NCI-H2171 (cell line): ENCODE results near the gene MS4A6A.
"Not testable (repeated sequence)": the region's sequence is repeated elsewhere in the genome, so short reads cannot be mapped to it uniquely, and the experiment has no call there.

Source experiments
- DNase-seq: peaks from one replicate; lab custom pipeline; 2025; lab: John Stamatoyannopoulos, UW

Gene MS4A6A

DNA sequence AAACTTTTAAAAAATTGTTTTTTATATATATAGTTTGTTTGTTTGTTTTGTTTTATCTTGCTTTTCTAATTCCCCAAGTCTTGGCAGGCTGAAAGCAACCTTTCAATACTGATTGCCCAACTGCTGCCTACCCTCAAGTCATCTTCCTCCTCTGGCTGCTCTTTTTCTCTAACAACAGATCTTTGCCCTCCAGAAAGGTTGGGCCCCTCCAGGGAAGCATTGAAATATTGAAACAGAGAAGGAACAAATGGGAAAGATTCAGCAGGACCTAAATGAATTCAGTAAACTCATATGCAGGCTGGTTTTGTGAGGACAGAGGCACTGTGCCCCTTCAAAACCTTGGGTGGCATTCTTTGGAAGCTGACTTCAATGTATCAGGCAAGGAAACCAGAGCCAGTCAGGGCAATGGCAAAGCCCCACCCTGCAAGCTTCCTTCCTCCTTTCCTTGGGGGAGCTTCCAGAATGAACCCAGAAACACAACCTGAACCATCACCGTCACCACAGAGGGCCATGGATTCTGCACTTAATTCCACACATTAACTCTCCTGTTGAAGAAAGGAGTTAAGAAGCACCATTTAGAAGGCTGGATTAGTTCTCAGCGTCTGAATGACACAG, 815 bp upstream of the MS4A6A start:
- DNase-seq = no peak

DNA sequence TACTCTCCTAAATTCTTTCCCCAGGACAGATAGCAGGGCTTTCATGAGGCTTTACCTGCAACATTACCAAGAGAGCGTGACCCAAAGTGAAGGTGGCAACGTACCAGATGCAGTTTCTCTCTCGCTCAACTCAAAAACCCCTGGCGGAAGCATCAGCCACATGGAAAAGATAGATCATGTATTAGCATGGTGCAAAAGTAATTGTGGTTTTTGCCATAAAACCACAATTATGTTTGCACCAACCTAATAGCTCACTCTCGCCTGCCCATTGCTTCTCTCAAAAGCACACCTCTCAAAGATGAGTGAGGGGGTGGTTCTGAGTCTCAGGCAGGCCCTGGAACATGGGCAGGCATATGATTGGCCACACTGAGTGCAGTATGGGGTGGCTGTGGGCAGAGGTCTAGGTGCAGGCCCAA, 7.0 kb downstream of the MS4A6A start:
- DNase-seq = no peak

DNA sequence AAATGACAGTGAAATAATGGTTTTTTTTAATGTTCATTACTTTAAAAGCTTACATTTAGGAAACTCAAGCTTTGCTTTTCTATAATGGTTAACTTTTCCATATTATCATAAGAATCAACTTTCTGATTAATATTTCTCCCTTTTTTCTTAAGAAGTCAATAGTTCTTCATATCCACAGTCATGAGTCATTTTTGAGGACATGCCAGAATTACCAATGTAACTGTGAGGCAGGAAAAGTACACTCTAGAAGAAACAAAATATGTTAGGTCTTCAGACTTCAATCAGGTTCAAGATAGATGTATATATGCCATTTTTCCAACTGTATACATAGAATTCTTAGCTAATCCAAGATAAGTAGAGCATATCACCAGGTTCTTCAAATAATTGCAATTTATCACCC, 10.9 kb downstream of the MS4A6A start:
- no peak for DNase-seq

DNA sequence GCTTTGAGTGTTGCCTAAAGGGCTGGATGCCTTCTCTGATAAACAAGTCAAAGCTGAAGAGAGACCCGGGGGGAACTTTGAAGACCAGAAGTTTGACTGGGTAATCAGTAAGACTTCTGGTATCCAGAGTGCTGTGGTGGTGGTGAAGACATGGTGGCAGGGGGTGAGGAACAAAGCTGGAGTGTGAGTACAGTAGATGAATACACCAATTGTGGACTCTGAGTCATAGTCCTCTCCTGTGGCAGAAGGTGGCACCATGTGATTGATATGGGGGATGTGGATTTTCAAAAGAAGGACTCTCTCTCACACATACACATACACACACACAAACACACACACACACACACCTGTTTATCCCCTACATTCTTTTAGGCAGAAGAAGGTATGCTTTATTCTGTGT, 12.3 kb downstream of the MS4A6A start:
- no peak for DNase-seq

DNA sequence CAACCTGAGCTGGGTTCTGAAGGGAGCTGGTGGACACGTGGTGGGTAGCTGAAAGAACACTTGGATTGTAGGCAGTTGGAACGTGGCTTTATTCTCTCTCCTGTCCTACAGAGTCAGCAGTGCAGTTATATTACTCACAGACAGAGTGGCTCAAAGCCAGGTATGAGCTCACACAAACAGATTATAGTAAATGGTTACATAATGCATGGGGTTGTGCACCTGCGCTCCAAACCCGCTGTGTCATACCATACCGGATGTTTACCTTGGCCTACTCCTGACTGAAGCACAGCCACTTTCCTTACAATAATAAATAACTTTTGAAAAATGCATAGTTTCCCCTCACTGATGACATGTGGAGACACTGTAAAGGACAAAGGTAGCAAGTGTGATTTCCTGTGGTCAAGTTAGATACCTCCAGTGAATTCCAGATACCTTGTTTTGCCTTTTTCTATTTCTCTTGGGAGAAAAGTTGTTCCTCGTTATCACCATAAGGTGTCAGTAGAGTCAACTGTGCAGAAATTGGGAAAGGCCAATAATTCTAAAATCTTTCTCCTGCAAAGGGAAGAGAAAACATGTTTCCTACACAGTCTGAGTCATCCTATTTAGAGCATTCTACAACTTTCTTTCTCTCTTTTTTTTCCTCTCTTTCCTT, 13.5 kb downstream of the MS4A6A start:
- no peak for DNase-seq

DNA sequence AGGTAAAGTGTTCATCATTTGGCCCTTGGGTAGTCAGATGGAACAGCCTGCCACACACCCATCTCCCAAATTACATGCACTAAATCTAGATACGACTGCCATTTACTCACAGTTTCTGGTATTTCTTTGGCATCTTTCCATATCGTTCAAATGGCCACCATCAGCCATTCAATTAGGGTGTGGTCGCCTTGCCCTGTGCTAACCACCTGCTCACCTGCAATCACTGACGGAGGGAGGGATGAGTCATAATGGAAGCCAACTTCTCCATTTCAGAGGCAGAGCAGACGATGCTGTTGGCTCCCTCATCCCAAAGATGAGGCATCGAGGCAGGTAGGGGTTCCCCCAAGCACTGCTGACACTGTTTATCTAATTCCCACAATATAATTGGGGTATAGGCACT, 14.6 kb downstream of the MS4A6A start:
- DNase-seq = no peak

DNA sequence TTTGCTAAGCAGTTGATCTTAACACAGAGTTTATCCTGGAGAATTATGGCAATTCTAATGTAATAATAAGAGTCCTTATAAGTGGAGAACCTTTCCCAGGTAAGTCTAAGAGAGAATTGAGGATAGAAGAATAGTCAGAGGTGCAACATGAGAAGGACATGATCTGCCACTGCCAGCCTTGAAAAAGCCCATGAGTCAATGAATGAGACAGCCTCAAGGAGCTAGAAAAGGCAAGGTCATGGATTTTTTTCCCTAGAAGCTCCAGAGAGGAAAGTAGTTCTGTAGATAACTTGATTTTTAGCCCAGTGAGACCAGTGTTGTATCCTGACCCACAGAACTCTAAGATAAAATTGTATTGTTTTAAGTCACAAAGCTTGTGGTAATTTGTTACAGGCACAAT, 16.9 kb downstream of the MS4A6A start:
- no peak for DNase-seq

DNA sequence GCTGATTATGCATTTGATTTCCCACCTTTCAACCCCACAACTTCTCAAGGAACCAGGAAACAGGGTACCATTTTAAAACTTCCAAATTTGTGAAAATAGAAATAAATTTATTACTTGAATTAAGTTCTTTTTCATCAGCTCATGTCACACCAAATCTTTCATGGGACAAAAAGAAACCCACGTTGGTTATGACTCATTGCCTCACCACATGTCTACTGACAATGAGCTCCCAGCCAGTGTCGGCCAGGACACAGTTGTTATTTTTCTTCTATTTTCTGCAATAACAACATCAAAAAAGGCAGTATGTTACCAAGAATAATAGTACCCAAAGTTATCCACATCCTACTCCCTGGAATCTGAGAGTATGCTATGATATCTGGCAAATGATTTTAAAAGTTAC, 17.3 kb downstream of the MS4A6A start:
- no peak for DNase-seq

DNA sequence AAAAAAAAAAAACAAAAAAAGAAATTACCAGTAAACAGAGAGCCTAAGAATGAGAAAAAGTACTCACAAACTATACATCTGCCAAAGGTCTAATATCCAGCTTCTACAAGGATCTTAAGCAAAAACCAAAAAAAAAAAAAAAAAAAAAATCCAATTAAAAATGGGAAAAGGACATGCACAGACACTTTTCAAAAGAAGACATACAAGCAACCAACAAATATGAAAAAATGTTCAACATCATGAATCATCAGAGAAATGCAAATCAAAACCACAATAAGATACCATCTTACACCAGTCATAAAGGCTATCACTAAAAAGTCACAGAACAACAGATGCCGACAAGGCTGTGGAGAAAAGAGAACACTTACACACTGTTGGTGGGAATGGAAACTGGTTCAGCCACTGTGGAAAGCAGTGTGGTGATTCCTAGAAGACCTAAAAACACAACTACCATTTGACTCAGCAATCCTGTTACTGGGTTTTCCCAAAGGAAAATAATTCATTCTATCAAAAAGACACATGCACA, 18.3 kb downstream of the MS4A6A start:
- DNase-seq = no peak

DNA sequence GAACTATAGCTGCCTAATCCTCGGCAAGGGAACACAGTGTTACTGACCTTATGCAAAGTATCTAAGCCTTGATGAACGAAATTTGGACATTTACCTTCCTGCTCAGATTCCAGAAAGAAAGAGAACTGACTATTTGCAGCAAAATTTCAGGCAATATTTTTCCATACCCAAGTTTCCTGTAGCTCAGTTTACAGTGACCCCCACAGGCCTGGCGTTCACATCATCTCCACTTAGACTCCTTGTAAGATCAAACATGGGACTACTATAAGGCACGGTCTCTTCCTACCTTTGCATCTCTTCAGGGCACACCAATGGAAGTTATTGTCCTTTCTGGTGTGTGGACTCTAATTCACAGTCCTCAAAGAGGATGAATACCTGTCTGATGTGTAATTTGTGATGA, 21.1 kb downstream of the MS4A6A start:
- DNase-seq = no peak

DNA sequence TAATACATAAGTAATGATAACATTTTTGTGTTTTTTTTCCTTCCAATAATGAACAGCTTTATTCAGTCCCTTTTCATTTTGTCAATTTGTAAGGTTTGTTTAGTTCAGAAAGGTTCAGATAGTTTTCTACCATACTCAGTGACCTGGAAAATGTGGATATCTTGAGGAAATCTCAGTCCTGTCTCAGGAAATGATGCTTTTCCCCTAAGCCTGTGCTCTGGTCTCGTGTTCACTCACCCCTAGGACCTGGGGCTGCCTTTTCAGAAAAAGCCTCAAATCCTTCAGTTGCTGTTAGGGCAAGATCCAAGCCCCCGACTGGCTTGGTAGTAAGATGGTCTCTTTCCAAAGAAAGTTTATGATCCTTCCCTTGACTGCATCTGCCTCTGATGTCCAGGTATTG, 21.8 kb downstream of the MS4A6A start:
- DNase-seq = no peak

DNA sequence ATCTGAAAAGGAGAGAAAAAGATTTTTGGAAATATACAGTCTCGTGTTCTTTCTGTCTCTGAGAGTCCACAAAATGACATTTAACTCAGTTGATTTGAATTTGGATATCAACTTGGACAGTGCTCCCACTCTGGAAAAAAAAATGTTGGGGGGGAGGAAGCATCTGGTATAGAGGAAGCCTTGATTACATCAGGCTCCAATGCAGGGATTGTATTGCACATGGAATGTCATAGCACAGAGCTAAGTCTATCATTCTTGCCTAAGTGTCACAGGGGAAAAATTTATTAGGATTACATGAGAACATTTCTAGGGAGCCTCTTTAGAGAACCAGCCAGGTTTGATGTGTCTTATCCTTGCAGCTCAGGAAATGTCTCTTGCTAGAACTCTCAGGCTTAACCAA, 23.0 kb downstream of the MS4A6A start:
- DNase-seq = no peak

DNA sequence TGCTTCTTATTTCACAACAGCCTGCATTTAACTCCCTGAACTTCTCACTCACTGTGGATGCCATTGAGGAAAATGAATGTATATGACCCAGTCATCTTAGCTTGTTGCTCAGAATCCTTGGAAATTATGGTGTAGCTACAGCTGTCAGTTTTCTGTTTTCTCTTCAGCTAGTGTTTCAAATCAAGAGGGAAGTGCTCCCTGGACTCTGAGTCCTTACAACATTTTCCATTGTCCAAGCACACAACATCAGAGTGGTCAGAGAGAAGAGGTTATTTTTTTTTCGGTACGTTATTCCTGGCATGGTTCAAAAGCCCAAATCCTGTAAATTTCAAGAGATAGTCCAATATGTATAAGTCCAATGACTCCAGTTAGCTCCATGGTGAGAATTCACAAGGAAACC, 23.6 kb downstream of the MS4A6A start:
- DNase-seq = no peak

DNA sequence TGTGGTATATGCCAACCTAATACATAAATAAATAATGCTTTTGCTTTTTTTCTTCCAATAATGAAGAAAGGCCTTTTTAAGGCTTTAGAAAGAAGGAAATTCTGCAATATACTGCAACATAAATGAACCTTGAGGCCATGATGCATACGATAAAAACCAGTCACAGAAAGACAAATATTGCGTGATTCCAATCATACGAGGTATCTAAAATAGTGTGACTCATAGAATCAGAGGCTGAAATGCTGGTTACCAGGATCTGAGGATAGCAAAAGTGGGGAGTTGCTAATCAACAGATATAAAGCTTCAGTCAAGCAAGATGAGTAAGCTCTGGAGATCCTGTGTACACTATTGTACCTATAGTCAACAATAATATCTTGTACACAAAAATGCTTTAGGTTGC, 24.2 kb downstream of the MS4A6A start:
- no peak for DNase-seq

DNA sequence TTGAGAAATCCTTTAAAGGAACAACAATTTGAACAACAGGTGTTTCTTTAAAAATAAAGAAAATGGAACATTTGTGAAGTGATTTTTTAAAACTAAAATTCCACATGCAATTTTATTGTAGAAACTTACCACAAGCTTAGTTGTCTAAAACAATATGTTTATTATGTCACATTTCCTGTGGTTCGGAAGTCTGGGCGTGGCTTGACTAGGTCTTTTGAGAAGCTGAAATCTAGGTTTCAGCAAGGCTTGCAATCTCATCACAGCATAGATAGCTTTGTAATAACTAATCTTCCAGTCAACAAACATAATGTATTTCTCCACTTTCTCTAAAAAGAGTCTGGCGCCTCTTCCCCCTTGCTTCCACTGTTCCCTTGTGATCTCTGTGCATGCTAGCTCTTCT, 27.0 kb downstream of the MS4A6A start:
- DNase-seq = no peak

DNA sequence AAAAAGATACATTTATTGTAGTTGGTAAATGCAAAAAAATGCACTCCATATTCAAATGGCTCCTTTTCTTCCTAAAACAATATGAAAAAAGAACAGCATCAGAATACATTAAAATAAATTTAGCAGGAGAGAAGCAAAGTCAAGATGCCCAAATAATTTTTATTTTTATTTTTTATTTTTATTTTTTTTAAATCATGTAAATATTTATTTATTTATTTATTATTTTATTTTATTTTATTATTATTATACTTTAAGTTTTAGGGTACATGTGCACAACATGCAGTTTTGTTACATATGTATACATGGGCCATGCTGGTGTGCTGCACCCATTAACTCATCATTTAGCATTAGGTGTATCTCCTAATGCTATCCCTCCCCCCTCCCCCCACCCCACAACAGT, 30.2 kb downstream of the MS4A6A start:
- DNase-seq = not testable (repeated sequence)

DNA sequence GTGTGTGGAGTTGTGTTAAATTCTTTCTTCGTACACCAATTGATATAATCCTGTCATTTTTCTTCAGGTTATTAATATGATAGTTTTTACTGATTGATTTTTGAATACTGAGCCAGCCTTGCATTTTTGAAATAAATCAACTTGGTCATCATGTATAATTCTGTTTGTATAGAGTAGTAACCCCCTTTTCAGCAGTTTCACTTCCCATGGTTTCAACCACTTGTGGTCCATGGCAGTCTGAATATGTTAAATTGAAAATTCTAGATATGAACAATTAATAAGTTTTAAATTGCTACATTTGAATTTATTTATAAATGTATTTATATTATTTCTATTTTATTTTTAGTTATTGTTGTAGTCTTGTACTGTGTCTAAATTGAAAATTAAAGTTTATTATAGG, 32.6 kb downstream of the MS4A6A start:
- DNase-seq = no peak

DNA sequence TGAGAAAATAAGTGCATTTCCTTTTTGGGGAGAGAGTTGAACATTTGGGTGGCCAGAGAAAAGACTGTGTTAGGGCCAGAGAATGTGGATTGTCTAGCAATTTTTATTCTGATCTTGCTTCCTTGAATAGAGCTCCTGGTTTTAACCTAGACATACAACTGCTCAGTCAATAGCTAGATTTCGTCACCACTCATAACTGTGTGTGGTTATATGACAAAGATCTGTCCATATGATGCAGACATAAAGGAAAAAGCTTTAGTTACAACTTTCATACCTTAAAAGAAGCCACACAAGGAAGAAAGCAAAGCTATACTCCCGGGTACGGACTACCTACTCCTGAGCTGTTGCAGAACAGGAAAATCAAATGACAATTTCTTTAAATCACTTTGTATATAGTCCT, 37.2 kb downstream of the MS4A6A start:
- no peak for DNase-seq

DNA sequence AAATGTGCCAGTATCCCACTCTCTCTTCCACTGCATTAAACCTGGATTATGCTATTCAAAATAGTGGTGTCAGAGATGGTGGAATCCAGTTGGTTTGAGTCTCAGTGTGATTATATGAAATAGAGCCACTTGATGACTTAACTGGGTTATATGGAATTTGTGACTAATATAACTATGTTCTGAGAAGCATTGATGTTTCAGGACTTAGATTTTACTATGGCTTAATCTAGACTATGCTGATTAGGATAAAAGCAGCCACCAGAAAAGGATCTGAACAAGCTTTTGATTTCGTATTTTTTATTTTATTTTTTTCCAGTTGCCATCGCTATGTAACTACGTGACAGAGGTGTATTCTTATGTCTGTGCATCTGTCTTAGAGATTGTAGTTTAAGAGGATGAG, 39.1 kb downstream of the MS4A6A start:
- DNase-seq = no peak

DNA sequence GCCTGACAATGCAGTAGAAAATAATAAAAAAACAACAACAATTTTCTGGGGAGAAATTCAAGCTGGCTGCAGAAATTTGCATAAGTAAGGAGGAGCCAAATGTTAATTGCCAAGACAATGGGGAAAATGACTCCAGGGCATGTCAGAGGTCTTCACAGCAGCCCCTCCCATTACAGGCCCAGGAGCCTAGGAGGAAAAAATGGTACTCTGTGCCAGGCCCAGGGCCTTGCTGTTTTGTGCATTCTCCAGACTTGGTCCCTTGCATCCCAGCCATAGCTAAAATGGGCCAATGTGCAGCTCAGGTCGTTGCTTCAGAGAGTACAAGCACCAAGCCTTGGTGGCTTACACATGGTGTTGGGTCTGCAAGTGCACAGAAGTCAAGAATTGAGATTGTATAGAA, 49.0 kb downstream of the MS4A6A start:
- DNase-seq = no peak

DNA sequence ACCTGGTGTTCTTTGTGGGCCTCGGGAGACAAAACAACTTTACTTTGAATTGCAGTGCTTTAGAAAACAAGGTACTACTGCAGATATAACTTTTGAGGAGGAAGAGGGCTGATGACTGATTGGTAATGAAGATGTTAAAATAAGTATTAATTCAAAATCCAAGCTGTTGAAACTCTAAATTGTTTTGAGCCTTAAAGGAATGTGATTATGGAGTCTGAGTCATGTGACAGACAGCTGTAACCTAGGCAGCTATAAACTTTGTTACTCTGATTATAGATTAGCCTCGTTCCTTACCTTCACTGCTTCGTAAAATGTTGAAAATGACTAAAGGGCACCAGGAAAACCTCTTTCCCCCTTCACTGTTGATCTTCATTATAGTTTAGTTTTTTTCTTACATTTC, 51.0 kb downstream of the MS4A6A start:
- DNase-seq = no peak

DNA sequence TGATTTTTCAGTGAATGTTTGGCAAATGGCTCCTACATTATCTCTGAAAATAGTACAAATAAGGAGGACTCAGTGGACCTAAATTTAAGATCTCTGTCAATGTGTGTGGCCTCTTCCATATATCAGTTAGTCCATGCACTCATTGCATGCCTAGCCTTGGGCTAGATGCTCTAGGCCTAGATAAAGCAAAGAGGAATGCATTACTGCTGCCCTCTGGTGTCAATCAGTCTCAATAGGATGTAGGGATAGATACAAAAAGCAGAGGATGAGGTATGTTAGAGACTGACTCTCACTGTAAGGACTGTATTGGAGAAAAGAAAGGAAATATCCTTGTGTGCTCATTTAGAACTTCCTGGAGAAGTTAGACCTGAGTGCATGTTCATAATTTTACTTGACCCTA, 52.4 kb downstream of the MS4A6A start:
- DNase-seq = no peak

DNA sequence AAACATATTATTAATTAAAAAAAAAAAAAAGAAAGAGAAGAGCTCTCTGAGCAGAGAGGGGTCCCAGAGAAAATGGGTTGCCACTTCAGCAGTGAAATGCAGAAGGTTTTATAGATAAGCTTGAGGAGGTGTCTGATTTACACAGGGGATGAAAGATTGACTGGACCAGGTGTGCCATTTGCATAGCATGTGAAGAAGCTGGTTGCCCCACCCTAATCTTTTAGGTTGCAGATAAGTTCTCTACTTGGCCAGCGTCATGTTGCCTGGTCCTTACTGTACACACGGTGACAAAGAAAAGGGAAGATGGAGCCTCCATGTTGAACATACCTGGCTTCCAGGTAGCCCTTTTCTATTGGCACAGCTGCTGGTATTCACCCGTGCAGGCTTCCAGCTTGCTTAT, 53.0 kb downstream of the MS4A6A start:
- DNase-seq = no peak

DNA sequence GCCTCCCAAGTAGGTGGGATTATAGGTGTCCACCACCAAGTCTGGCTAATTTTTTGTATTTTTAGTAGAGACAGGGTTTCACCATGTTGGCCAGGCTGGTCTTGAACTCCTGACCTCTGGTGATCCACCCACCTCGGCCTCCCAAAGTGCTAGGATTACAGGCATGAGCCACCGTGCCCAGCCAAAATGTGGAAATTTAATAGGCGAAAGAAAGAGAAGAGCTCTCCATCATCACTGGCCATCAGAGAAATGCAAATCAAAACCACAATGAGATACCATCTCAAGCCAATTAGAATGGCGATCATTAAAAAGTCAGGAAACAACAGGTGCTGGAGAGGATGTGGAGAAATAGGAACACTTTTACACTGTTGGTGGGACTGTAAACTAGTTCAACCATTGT, 54.0 kb downstream of the MS4A6A start:
- DNase-seq = not testable (repeated sequence)
